Karpas-422 (cell line): Measurements from ENCODE around the gene RPRD1A. TPM values are rescaled to one million over a fixed set of nuclear protein-coding genes. Genes with fewer than 3 reads are reported as not detected.

ENCODE experiments used
- DNase-seq: peaks from one replicate; pipeline ENCODE4 v3.0.0-alpha.2; 2015
- H2AFZ ChIP-seq: fragments of 200-600 bp; sonication (generic); 2 replicates; pipeline ENCODE4 v1.6.1; 2014; ENCODE audit warnings: antibody characterized with exemption, low read length, mixed read lengths
- H3K27ac ChIP-seq: fragments of 200-600 bp; sonication (generic); 2 replicates; pipeline ENCODE4 v1.5.1; 2014; ENCODE audit warnings: mild to moderate bottlenecking, low read length, moderate library complexity
- H3K27me3 ChIP-seq: fragments of 200-600 bp; sonication (generic); 2 replicates; pipeline ENCODE4 v1.6.1; 2014; ENCODE audit warnings: low read length, mixed read lengths
- H3K36me3 ChIP-seq: fragments of 200-600 bp; sonication (generic); 2 replicates; pipeline ENCODE4 v1.6.1; 2014; ENCODE audit warnings: low read length, mixed read lengths; ENCODE audit not compliant: insufficient read depth
- H3K4me1 ChIP-seq: fragments of 200-600 bp; sonication (generic); 2 replicates; pipeline ENCODE4 v1.6.1; 2014; ENCODE audit warnings: mild to moderate bottlenecking, low read length, mixed read lengths
- H3K4me2 ChIP-seq: fragments of 200-600 bp; sonication (generic); 2 replicates; pipeline ENCODE4 v1.6.1; 2014; ENCODE audit warnings: low read length, low read depth, mild to moderate bottlenecking; ENCODE audit not compliant: poor library complexity, severe bottlenecking
- H3K4me3 ChIP-seq: fragments of 200-600 bp; sonication (generic); 2 replicates; pipeline ENCODE4 v1.5.1; 2014; ENCODE audit warnings: mild to moderate bottlenecking, antibody characterized with exemption, low read length, mixed read lengths
- H3K79me2 ChIP-seq: fragments of 200-600 bp; sonication (generic); 2 replicates; pipeline ENCODE4 v1.6.1; 2014; ENCODE audit warnings: mild to moderate bottlenecking, low read length, mixed read lengths
- H3K9ac ChIP-seq: fragments of 200-600 bp; sonication (generic); 2 replicates; pipeline ENCODE4 v1.6.0; 2014; ENCODE audit warnings: low read length
- H3K9me2 ChIP-seq: fragments of 200-600 bp; sonication (generic), shearing (Covaris generic); replicated peaks from 2 replicates; pipeline ENCODE4 v1.6.0; 2014; ENCODE audit warnings: mild to moderate bottlenecking, low read length, moderate library complexity; ENCODE audit not compliant: insufficient read depth
- H3K9me3 ChIP-seq: fragments of 300-700, 200-600 bp; sonication (generic); 2 replicates; pipeline ENCODE4 v1.6.1; 2014; ENCODE audit warnings: low read length, mixed read lengths
- H4K20me1 ChIP-seq: fragments of 200-600 bp; sonication (generic); 2 replicates; pipeline ENCODE4 v1.6.1; 2014; ENCODE audit warnings: mild to moderate bottlenecking, antibody characterized with exemption, low read length, low read depth; ENCODE audit not compliant: insufficient read depth
- total RNA-seq: library from RNA; depleted of rRNA; stranded (reverse); fragments of >200 nt; shearing (Covaris generic); gene quantifications from 2 replicates; pipeline ENCODE4 v1.2.3, GENCODE V29; 2014; ENCODE audit warnings: low replicate concordance

RPRD1A gene
- total RNA-seq, 1 experiment from 2014 or later, result 85.5 TPM

GRCh38 chr18:35998967-35999366 lies 68.4 kb downstream of the RPRD1A start:
- Histone ChIP-seq H3K9me3 (no peaks in the 10 kb centered on the region), H3K27ac (no peak overlapping the region), H4K20me1 (no peaks in the 10 kb centered on the region), H3K79me2 (no peaks in the 10 kb centered on the region), H3K4me3 (no peak overlapping the region), H3K4me1 (peaks cover 23% of the 10 kb centered on the region), H3K9me2 (no peaks in the 10 kb centered on the region), H3K4me2 (no peak overlapping the region), H3K9ac (no peak overlapping the region), H2AFZ (no peak overlapping the region), H3K36me3 (no peaks in the 10 kb centered on the region), H3K27me3 (no peaks in the 10 kb centered on the region)
- DNase-seq, result peak; percentile 59

DNA sequence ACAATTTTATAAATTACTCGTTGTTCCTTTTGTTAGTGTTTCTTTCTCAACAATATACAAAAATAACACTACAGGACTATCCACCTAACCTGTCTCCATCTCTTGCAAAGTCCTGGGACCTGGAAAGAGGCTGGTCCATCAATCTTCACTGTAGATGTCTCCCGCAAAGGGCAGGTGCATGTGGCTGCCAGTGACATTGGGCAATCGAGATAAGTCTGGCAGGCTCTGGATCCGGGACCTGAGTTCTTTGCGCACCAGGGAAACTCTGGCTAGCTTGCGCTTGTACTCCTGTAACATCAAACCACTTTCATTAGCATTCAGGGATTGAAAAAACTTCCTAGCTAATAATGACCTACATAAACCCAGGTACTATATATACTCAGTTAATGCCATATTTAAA lies 74.3 kb downstream of the RPRD1A start:
- no peak overlapping the region for H3K4me3 ChIP-seq
- no peak overlapping the region for H2AFZ ChIP-seq
- no peaks in the 10 kb centered on the region for H3K4me1 ChIP-seq
- H3K36me3 ChIP-seq, result peaks cover 21% of the 10 kb centered on the region; the same call in 1 of the 2 replicates
- no peak overlapping the region for H3K27ac ChIP-seq
- no peak overlapping the region for H3K9ac ChIP-seq
- no peaks in the 10 kb centered on the region for H3K9me2 ChIP-seq
- H3K27me3 ChIP-seq, result no peaks in the 10 kb centered on the region
- H3K4me2 ChIP-seq, result no peak overlapping the region
- no peak for DNase-seq
- no peaks in the 10 kb centered on the region for H3K9me3 ChIP-seq
- no peaks in the 10 kb centered on the region for H4K20me1 ChIP-seq
- H3K79me2 ChIP-seq, result no peaks in the 10 kb centered on the region

DNA sequence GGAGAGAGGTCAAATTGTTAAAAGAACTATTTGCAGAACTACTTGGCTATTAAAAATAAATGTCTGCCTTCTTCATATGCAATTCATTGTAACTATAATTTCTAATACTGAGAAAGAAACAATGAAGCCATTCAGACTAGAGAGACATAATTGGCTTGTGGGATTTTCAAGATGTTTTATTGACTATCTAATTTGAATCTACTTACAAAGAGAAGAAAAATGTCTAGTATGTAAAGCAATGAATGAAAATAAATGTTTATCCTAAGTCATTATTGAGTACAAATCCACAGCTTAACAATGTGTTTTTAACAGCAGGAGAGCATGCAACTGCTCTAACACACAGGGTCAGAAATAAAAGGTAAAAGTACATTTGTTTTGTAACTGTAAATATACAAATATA lies 75.7 kb downstream of the RPRD1A start:
- no peak overlapping the region for H2AFZ ChIP-seq
- DNase-seq, result no peak
- no peak overlapping the region for H3K4me2 ChIP-seq

GRCh38 chr18:35983818-35984217 lies 83.5 kb downstream of the RPRD1A start:
- H2AFZ ChIP-seq, result no peak overlapping the region
- DNase-seq, result no peak

More for the DNA sequence above, 75.7 kb downstream of the RPRD1A start:
- H3K9ac ChIP-seq, result no peak overlapping the region
- no peaks in the 10 kb centered on the region for H3K79me2 ChIP-seq
- H3K4me3 ChIP-seq, result no peak overlapping the region
- H3K4me1 ChIP-seq, result no peaks in the 10 kb centered on the region
- no peaks in the 10 kb centered on the region for H3K9me2 ChIP-seq
- no peaks in the 10 kb centered on the region for H3K27me3 ChIP-seq
- H3K9me3 ChIP-seq, result no peaks in the 10 kb centered on the region
- peaks cover 21% of the 10 kb centered on the region; the same call in 1 of the 2 replicates for H3K36me3 ChIP-seq
- no peaks in the 10 kb centered on the region for H4K20me1 ChIP-seq
- no peak overlapping the region for H3K27ac ChIP-seq

DNA sequence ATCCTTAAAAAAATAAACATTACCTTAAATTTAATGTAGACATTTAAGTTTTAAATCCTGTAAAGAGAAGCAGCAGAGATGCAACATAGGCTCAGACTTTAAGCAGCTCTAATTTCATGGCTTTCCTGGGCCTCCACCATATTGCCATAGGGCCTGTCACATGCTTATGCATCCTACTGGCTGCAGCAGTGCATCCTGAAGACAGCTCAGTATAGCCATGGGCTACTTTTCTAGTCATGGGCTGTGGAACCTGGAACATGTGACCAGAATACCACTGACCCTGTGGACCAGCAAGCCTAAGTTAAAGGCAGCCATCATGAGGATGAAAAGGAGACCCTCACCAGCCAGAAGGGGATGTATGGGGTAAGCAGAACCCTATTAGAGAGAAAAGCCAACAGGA lies 84.2 kb downstream of the RPRD1A start:
- no peaks in the 10 kb centered on the region for H3K4me1 ChIP-seq
- H3K27ac ChIP-seq, result no peak overlapping the region
- H4K20me1 ChIP-seq, result no peaks in the 10 kb centered on the region
- no peak overlapping the region for H2AFZ ChIP-seq
- H3K9me2 ChIP-seq, result no peaks in the 10 kb centered on the region
- no peak for DNase-seq
- H3K79me2 ChIP-seq, result no peaks in the 10 kb centered on the region
- H3K4me3 ChIP-seq, result no peak overlapping the region
- no peaks in the 10 kb centered on the region for H3K27me3 ChIP-seq
- no peaks in the 10 kb centered on the region for H3K9me3 ChIP-seq
- H3K4me2 ChIP-seq, result no peak overlapping the region
- H3K36me3 ChIP-seq, result peaks cover 32% of the 10 kb centered on the region
- H3K9ac ChIP-seq, result no peak overlapping the region

More at GRCh38 chr18:35983818-35984217, 83.5 kb downstream of the RPRD1A start:
- no peaks in the 10 kb centered on the region for H3K27me3 ChIP-seq
- H3K4me3 ChIP-seq, result no peak overlapping the region
- H4K20me1 ChIP-seq, result no peaks in the 10 kb centered on the region
- H3K9me2 ChIP-seq, result no peaks in the 10 kb centered on the region
- H3K9me3 ChIP-seq, result no peaks in the 10 kb centered on the region
- H3K79me2 ChIP-seq, result no peaks in the 10 kb centered on the region
- H3K9ac ChIP-seq, result no peak overlapping the region
- peaks cover 32% of the 10 kb centered on the region for H3K36me3 ChIP-seq
- H3K27ac ChIP-seq, result no peak overlapping the region
- H3K4me2 ChIP-seq, result no peak overlapping the region
- no peaks in the 10 kb centered on the region for H3K4me1 ChIP-seq

GRCh38 chr18:35982409-35983114 lies 84.8 kb downstream of the RPRD1A start:
- Histone ChIP-seq H2AFZ (no peak overlapping the region), H3K4me1 (no peaks in the 10 kb centered on the region), H3K9ac (no peak overlapping the region), H3K27ac (no peak overlapping the region), H4K20me1 (no peaks in the 10 kb centered on the region), H3K27me3 (no peaks in the 10 kb centered on the region), H3K9me2 (no peaks in the 10 kb centered on the region), H3K4me2 (no peak overlapping the region), H3K9me3 (no peaks in the 10 kb centered on the region), H3K79me2 (no peaks in the 10 kb centered on the region), H3K4me3 (no peak overlapping the region), H3K36me3 (peaks cover 38% of the 10 kb centered on the region)
- DNase-seq, result no peak

- no peaks in the 10 kb centered on the region for H3K9me2 ChIP-seq
- no peaks in the 10 kb centered on the region for H4K20me1 ChIP-seq
- peak; percentile 41 for DNase-seq
- peaks cover 19% of the 10 kb centered on the region for H3K79me2 ChIP-seq
- peaks cover 68% of the 10 kb centered on the region for H3K36me3 ChIP-seq
- no peak overlapping the region for H3K9ac ChIP-seq
- no peak overlapping the region for H3K4me3 ChIP-seq
- peaks cover 7% of the 10 kb centered on the region for H3K4me1 ChIP-seq
- H3K27me3 ChIP-seq, result no peaks in the 10 kb centered on the region
- H3K9me3 ChIP-seq, result no peaks in the 10 kb centered on the region
- no peak overlapping the region for H3K27ac ChIP-seq
- no peak overlapping the region for H2AFZ ChIP-seq
- H3K4me2 ChIP-seq, result no peak overlapping the region
Measured at GRCh38 chr18:35979112-35979511, 88.2 kb downstream of the RPRD1A start.

DNA sequence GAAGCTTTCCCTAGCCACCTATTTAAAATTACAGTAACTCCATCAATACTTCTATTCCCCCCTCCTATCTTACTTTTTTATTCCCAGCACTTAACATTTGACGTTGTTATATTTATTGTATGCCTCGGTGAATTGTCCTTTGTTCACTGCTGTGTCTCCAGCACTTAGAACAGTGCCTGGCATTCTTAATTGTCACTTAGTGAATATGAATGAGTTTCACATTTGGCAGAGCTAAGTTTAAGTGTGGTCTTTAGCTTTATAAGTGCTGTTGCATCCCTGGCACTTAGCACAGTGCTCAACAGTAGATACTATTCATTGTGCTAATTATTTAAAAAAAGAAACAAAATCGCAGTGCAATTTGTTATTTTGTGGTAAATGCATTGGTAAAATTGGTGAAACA lies 93.2 kb downstream of the RPRD1A start:
- Histone ChIP-seq H3K9ac (0 out of 2 replicates have a peak overlapping the region, but pooled peaks have one; percentile 76), H3K4me1 (peaks cover 41% of the 10 kb centered on the region), H3K4me2 (peak overlapping the region; percentile 86), H3K36me3 (peaks cover 48% of the 10 kb centered on the region), H2AFZ (no peak overlapping the region), H4K20me1 (no peaks in the 10 kb centered on the region), H3K4me3 (peak overlapping the region; percentile 79), H3K27me3 (no peaks in the 10 kb centered on the region), H3K9me3 (no peaks in the 10 kb centered on the region), H3K79me2 (peaks cover 49% of the 10 kb centered on the region), H3K9me2 (no peaks in the 10 kb centered on the region), H3K27ac (no peak overlapping the region)
- no peak for DNase-seq
